Activated T-cell treated with anti-CD3 and anti-CD28 coated beads, Interleukin-2, amount 50 U/mL, for 1 hour (primary cell): Measurements from ENCODE around the gene PDLIM1.
"Not testable (repeated sequence)": the region's sequence is repeated elsewhere in the genome, so short reads cannot be mapped to it uniquely, and the experiment has no call there.

Source experiments
- DNase-seq: peaks from one replicate; pipeline ENCODE4 v3.0.0-alpha.2; 2020

Gene PDLIM1

DNA sequence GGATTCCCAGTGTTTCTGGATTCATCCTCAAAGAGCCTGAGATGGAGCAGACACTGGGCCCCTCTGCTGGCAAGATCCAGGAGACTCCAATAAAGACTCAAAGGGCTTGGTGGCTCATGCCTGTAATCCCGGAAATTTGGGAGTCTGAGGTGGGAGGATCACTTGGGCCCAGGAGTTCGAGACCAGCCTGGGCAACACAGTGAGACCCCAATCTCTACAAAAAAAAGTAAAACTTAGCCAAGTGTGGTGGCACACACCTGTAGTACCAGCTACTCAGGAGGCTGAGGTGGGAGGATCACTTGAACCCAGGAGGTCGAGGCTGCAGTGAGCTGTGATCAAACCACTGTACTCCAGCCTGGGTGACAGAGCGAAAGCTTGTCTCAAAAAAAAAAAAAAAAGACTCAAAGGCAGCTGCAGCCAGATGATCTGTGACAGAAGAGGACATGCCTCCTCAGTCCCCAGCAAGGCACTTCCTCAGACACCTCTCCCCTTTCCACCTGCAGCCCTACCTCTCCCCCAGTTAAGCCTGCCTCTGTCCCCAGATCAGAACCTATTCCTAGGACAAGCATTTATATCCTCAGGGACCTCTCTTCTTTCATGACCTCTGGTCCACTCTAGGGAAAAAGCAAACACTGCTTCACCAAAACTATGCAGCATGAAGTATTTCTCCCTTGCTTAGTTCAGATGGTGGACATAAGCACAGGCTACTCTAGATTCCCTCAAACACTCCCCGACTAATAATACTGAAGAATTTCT is 27.9 kb downstream of the PDLIM1 start:
- no peak for DNase-seq

DNA sequence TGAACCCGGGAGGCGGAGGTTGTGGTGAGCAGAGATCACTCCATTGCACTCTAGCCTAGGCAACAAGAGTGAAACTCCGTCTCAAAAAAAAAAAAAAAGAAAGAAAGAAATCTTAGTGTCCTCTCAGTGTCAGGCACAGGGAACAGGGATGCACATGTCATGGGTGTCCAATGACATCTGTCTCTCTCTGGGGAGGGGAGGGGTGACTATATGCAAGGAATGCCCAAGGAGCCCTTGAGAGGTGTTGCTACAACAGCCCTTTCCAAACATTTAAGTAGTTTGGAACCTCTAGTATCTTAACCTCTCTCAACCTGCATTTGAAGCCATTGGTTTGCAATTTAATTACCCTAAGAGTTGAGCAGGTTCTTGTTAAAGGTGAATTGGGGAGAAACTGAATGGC is 28.9 kb downstream of the PDLIM1 start:
- no peak for DNase-seq

DNA sequence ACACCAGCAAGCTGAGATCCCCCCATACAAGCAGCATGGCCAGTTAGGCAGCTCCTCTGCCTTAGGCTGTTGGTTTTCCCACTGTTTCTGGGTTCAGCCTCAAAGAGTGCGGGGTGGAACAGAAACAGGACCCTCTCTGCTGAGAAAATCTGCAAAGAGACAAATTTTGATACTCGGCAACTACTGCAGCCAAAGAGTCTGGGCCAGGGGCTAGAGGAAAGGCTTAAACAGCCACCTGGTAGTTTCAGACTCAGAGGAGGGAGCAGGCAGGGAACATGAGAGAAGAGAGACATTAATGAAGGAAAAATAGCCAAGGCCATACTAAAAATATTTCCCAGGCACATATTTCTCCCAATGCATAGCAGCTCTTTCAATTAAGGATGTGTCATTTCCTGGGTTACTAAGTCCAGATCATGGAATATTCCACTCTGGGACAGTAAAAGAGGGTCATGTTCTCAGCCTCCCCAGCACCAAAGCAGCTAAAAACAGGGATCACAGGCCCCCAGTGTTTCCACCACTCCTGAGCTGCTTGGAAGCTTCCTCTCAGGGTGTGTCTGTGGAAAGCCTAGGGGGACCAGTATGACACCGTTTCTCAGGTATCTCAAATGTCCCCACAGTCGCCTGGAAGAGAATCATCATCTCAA is 29.8 kb downstream of the PDLIM1 start:
- no peak for DNase-seq

DNA sequence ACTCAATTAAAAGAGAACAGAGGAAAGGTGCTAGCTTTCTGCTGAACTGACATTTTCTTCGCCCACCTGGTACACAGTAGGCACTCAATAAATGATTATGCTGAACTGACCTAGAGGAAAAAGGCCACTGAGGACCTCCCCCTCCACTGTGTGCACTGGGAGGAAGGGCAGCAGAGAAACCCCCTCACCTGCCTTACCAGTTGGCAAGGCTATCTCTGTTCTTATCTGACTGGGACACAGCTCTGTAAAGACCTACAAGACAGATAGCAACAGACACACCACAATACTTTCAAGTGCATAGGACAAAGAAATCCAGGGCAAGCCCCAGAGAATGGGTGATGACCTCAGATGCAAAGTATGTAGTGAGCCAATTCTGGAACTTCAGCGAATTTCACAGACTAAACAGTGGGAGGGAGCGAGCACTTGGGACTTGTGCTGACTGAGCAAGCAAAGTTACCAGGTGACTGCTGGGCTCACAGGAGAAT is 30.4 kb downstream of the PDLIM1 start:
- no peak for DNase-seq

DNA sequence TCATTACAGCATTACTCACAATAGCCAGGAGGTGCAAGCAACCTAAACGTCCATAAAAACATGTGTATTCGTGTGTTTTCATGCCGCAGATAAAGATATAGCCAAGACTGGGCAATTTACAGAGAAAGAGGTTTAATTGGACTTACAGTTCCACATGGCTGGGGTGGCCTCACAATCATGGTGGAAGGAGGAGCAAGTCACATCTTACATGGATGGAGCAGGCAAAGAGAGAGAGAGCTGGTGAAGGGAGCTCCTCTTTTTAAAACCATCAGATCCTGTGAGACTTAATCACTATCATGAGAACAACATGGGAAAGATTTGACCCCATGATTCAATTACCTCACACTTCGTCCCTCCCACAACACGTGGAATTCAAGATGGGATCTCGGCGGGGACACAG is 33.0 kb downstream of the PDLIM1 start:
- DNase-seq: no peak

DNA sequence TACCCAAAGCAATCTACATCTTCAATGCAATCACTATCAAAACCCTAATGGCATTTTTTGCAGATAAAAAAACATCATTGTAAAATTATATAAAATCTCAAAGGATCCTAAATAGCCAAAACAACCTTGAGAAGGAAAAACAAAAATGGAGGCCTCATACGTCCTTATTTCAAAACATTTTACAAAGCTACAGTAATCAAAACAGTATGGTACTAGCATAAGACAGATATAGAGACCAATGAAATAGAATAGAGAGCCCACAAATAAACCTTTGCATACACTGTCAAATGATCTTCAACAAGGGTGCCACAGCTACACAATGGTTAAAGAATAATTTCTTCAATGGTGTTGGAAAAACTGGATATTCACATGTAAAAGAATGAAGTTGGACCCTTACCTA is 34.5 kb downstream of the PDLIM1 start:
- no peak for DNase-seq

DNA sequence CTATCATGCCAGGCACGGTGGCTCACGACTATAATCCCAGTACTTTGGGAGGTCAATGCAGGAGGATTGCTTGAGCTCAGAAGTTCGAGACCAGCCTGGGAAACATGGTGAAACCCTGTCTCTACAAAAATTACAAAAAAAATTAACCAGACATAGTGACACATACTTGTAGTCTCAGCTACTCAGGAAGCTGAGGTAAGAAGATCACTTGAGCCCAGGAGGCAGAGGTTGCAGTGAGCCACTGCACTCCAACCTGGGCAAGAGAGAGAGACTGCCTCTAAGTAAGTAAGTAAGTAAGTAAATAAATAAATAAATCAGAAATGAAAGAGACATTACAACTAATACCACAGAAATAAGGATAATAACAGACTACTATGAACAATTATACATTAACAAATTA is 36.2 kb downstream of the PDLIM1 start:
- DNase-seq: no peak

DNA sequence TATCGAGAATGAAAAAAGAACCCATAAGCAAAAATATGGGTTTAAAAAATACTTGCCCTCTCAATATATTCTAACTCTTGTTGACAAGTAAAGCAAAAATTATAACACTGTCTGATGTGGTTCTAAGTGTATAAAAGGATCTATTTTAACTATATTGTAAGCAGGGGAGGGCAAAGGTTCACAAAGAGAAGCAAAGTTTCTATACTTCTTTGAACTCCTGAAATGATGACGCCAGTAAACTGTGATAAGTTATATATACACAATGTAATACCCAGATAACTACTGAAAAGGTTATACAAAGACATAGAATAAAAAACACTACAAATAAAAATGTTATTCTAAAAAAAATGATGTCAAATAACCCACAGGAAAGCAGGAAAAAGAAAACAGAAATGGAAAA is 37.1 kb downstream of the PDLIM1 start:
- no peak for DNase-seq

DNA sequence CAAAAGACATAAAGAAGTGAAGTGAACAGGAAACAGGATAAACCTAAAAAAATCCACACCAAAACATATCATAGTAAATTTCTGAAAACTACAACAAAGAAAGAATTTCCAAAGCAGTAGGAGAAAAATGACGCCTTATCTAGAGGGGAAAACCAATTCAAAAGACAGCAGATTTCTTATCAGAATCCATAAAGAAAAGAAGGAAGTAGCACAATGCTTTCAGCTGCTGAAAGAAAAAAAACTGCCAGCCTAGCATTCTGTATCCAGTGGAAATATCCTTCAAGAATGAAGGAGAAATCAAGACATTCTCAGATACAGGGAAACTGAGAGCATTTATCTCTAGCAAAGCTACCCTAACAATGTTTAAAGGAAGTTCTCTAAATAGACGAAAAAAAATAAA is 37.8 kb downstream of the PDLIM1 start:
- no peak for DNase-seq

DNA sequence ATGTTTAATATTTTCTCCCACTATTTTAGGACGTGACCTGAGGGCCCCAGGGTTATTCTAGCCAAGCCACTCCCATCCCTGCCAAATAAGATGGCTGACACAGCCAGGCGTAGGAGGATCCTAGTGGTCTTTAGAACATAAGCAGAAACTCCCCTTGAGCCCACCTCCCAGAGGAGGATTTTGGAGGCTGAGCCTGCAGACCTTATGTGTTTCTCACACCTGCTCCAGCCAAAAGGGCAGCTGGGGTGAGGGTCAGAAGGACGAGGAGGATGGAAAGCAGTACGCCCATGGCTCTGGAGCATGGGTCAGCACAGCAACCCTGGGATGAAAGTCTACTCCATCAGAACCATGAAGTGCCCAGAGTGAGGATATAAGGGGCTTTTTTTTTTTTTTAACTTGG is 39.9 kb downstream of the PDLIM1 start:
- no peak for DNase-seq

DNA sequence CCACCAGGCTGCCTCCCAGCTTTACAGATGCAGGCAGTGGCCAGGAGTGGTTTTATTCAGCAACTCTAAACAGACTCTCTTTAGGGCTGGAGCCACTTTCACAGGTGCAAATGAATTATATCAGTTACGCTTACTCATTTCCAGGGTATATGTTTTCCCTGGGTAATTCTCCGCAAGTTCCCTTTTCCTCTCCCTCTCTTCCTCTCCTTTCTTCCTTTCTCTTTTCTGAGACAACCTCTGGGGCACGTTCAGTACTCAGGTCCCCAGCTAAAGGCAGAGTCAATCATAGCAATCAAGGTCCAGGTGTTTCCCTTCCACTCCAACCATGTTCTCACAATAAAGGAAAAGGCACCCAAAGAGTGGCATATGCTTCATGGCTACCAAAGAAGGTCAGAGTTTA is 41.3 kb downstream of the PDLIM1 start:
- DNase-seq: no peak

DNA sequence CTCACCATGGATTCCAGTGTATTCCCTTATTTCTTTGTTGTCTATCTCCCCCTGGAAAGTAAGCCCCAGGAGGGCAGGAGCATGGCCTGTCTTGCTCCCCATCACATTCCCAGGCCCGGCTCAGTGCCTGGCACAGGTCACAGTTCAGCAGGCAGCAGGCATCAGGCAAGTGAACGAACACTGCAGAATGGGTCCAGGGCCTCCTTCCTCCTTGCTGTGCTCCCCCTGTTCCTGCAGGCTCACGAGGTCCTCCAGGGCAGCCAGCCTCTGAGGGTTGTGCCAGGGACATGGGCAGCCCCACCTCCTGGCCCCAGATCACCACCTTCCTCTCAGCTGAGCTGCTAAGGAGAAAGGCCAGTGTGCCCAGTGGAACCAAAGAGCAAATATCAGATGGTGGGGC is 41.8 kb downstream of the PDLIM1 start:
- no peak for DNase-seq

DNA sequence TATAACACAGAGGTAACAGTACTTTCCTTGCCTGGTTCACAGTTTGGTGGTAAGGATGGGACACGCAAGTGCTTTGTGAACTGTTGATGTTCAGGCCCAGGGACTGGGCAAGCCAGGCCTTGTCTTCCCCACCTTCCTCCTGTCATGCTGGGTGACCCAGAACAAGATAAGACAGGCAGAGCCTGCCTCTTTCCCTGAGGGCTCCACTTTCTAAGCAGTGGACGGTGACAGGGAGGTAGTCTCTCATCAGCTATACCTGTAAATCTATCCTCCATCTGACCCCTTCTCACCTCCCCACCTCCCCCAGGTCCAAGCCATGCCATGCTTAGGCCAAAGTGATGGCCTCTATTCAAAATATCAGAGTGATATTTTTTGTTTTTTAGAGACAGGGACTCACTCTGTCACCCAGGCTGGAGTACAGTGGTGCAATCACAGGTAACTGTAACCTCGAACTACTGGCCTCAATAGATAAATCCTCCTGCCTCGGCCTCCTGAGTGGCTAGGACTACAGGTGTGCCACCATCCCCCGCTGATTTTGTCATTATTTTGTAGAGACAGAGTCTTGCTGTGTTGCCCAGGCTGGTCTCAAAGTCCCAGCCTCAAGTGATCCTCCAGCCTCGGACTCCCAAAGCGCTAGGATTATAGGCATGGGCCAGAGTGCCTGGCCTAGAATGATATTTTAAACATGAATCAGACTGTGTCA is 42.8 kb downstream of the PDLIM1 start:
- DNase-seq: no peak

DNA sequence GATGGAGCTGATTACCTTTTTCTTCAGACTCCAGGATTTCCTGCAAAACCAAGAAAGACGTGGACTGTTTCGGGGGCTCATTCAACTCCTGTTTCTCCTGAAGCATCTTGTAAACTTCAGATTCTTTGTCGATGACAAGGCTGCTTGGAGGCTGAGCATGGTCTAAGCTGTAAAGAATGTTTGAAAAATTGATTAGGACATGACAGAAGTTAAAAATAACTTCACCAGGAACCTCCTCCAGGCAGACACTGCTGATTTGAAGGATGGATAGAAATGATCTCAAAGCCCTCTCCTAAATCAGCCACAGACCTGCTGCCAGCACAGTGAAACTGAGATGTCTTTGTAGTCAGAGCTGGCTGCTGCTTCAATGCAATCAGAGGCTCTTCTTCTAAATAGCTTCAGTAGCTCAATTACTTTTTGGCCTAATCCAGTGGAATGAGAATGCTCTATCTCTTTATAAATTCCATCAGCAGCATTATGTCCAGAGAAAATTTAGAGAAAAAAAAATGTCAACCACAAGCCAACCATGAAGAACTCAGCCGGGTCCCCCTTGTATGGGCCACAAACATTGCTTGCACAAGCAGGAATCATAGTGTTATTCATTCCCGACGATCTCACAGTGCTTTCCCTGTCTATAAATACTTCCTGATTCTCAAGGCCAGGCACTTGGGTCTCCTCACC is 43.5 kb downstream of the PDLIM1 start:
- DNase-seq: no peak

DNA sequence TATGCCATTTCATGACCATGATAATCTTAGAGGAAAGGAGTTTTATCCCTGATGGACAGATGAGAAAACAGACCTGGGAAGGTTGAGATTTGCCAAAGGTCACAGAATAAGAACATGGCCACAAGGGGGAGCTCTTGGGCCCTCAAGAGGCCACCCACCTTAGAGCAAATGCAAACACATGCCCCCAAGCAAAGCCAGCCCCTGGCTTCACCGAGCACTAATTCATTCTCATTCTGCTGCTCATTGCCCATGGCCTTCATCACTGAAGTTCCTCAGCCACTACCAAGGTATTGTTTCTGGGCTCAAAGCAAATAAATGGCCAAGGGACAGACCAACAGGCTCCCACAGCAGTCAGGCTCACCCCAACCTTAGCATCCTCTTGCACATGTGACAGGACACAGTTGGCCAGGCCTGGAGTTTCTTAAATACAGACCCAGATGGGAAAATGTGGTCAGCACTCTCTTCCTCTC is 44.2 kb downstream of the PDLIM1 start:
- peak; percentile 43 for DNase-seq

DNA sequence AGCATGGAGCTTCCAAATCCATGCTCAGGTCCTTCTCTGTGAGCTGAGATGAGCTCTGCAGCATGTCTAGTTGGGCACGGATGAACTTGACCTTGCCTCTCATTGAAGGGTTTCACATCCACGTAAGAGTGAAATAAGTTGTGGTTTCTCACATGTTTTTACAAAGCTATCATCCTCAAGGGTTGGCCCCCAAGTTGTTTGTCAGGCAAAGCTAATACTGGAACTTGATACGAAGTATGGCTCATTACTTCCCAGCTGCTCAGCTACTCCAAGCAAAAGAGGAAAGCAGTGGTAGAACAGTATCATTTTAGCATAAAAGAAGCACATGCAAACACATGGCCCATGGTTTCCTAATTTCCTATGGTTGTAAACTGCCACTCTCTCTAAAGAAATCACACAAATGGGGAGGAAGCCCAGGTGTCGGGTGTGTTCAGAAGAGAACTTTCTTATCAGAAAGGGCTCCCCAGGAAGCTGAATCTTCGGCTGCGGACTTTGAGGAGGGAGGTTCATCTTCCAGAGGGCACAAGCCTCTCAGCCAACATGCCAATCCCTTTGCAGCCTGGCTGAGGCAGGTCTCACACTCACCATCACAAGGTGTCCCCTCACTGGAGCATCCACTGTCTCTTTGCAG is 45.3 kb downstream of the PDLIM1 start:
- DNase-seq: no peak

DNA sequence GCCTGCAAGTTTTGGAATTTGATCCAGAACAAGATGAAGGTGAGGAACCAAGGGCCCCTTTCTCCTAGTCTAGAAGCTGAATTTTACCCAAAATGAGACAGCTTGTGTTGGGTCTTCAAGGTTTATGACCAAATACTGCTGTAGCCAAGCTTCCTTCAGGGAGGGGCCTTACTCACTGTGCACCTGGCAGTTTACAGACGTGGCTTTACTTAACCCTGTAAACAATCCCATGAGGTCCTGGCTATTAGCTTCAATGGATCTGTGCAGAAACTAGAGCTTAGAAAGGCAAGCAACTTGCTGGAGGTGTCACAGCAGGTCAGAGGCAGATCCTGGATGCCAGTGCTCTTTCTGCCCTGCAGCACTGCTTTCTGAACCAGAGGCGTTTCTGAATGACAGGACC is 46.7 kb downstream of the PDLIM1 start:
- DNase-seq: no peak

DNA sequence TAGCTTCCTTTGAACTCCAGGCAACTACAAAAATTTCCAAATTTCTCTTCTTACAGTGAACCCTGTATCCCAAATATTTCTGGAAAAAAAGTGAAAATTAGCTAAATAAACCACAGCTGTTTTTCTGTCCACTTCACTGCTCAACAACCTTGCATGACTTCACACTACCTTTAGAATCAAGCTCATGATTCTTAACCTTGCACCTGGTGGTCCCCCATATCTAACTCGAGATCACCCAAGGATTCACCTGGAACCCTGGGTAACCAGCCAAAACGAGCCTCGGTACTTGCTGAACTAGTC is 47.5 kb downstream of the PDLIM1 start:
- no peak for DNase-seq

DNA sequence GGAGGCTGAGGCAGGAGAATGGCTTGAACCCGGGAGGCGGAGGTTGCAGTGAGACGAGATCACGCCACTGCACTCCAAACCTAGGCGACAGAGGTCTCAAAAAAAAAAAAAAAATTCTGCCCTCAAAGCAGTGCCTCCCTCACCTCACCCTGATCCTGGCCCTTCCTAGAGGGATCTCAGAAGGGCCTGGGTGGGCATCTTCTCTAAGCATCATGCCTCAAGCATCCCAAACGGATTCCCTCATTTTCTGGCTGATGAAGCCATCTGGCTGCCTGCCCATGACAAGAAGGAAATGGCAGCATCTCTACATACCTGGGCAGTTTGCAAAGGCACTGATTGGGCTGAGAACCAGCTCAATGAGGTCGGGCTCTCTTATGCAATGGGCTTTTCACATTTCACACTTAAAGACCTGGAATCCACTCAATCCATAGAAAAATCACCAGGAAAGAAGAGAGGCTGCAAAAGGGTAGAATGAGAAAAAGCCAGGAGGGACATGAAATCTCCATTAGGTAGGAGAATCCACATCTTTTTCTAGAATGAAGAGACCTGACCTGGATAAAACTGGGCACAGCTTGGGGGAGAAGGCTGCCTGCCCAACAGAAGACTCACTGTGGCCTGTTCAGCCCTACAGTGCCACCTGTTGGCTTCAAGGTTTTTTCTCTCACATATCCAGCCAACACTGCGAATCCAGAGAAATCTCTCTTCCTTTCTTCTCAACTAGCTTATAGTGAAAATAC is 48.1 kb downstream of the PDLIM1 start:
- no peak for DNase-seq

DNA sequence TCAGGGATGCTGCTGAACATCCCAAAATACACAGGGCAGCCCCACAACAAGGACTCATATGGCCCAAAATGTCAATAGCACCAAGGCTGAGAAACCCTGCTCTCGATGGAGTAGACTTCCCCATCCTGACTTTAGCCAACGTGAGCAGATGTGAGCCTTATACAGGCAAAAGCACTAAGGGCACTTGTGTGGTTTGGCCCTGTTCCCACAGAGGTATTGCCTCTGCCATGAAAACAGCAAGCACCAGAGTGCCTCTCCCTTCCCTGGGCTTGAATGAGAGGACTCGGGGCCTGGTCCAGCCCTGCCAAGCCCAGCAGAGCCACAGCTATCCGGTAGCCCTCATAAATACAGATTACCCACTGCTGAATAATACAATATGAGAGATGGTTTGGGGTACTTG is 49.3 kb downstream of the PDLIM1 start:
- DNase-seq: no peak

DNA sequence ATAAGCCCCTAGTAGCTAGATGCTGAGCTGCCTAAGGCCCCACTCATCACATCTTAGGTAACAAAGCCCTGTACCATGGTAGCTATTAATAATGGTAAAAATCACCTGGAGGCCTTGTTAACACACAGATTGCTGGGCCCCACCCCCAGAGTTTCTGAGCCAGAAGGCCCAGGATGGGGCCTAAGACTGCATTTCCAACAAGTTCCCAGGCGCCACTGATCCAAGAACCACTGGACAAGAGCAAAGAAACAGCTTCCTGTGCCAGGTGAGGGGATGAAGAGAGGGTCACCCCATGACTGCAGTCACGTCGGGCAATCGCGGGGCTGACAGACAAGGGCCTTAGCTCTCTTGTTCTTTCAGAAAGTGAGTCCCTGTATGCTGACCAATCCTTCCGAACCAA is 50.0 kb downstream of the PDLIM1 start:
- no peak for DNase-seq

DNA sequence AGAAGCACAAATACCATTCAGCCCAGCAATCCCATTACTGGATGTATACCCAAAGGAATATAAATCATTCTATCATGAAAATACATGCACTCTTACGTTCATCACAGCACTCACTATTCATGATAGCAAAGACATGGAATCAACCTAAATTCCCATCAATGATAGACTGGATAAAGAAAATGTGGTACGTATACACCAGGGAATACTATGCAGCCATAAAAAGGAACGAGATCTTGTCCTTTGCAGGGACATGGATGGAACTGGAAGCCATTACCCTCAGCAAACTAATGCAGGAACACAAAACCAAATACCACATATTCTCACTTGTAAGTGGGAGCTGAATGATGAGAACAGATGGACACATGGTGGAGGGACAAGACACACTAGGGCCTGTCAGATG is 50.7 kb downstream of the PDLIM1 start:
- DNase-seq: not testable (repeated sequence)
